Peyer's patch (tissue), 4 donors: ENCODE results near the gene ABCA12. TPM values are rescaled to one million over a fixed set of nuclear protein-coding genes. Genes with fewer than 3 reads are reported as not detected.
"Not testable (repeated sequence)": the region's sequence is repeated elsewhere in the genome, so short reads cannot be mapped to it uniquely, and the experiment has no call there.

Experiments used
- DNase-seq, 3 donors: peaks; one replicate each; pipeline ENCODE4 v3.0.0-alpha.2; 2017 to 2019
- H3K27ac ChIP-seq, 4 donors: fragments of 200-600 bp; sonication (generic); one replicate each; pipeline ENCODE4 v1.5.1; 2016 to 2019
- H3K27me3 ChIP-seq, 2 donors: fragments of 200-600 bp; sonication (generic); one replicate each; pipeline ENCODE4 v1.5.1; 2019
- H3K36me3 ChIP-seq, 3 donors: fragments of 200-600 bp; sonication (generic); one replicate each; pipeline ENCODE4 v1.5.1; 2016 to 2019
- H3K4me1 ChIP-seq, 4 donors: fragments of 200-600 bp; sonication (generic); one replicate each; pipeline ENCODE4 v1.5.1; 2016 to 2019
- H3K4me3 ChIP-seq, 4 donors: fragments of 200-600 bp; sonication (generic); 1 replicate in 3 of 4; 2 replicates in 1 of 4; pipeline ENCODE4 v1.5.1; 2016 to 2019; ENCODE audit warnings: mild to moderate bottlenecking in 1 of 4
- H3K9me3 ChIP-seq, 4 donors: fragments of 200-600 bp; sonication (generic); one replicate each; pipeline ENCODE4 v1.5.1; 2016 to 2019; ENCODE audit warnings: mild to moderate bottlenecking in 1 of 4
- CTCF ChIP-seq, 6 experiments: fragments of 450-650 bp in 4 of 6; fragments of 200-600 bp in 2 of 6; sonication (generic) in 1 of 6; IDR thresholded peaks; one replicate each; pipeline ENCODE4 v1.5.1; 2017 to 2019; ENCODE audit warnings: antibody characterized with exemption in 6 of 6, mild to moderate bottlenecking in 3 of 6, moderate library complexity in 1 of 6
- POLR2A ChIP-seq, 2 donors: fragments of 450-650 bp; IDR thresholded peaks; one replicate each; pipeline ENCODE4 v1.5.1; 2017; ENCODE audit warnings: antibody characterized with exemption in 2 of 2, mild to moderate bottlenecking in 2 of 2, moderate library complexity in 2 of 2
- total RNA-seq, 4 donors: library from RNA; depleted of rRNA; stranded (reverse); fragments of >200 nt; gene quantifications; one replicate each; pipeline ENCODE4 v1.1.0, GENCODE V29; 2016

ABCA12 gene
- total RNA-seq, result not detected

- TF ChIP-seq CTCF (IDR thresholded peaks at IDR 0.05) (no peak), POLR2A (IDR thresholded peaks at IDR 0.05) (no peak)
- Histone ChIP-seq H3K4me1 (no peaks in the 10 kb centered on the region), H3K4me3 (no peak within 1 kb of the TSS), H3K9me3 (no peaks in the 10 kb centered on the region), H3K27ac (no peak within 1 kb of the TSS), H3K27me3 (no peaks in the 10 kb centered on the region), H3K36me3 (no peaks in the 10 kb centered on the region)
- no peak for DNase-seq
These were observed at the start of gene ABCA12 for GRCh38 chr2:215138479-215138878. TSS of gene ABCA12 (minus strand) at chr2:215138626. CDS start at chr2:215138208, 418 bp downstream.

GRCh38 chr2:215188078-215188477, 49.7 kb upstream of the ABCA12 start:
- no peaks in the 10 kb centered on the region for H3K27me3 ChIP-seq
- DNase-seq, result no peak
- H3K27ac ChIP-seq, result no peak overlapping the region
- H3K9me3 ChIP-seq, result no peaks in the 10 kb centered on the region
- TF ChIP-seq CTCF (IDR thresholded peaks at IDR 0.05) (no peak), POLR2A (IDR thresholded peaks at IDR 0.05) (no peak)
- H3K4me1 ChIP-seq, result no peaks in the 10 kb centered on the region
- H3K36me3 ChIP-seq, result no peaks in the 10 kb centered on the region
- no peak overlapping the region for H3K4me3 ChIP-seq

GRCh38 chr2:215186021-215186420, 47.6 kb upstream of the ABCA12 start:
- H3K36me3 ChIP-seq, result no peaks in the 10 kb centered on the region
- no peaks in the 10 kb centered on the region for H3K9me3 ChIP-seq
- H3K4me3 ChIP-seq, result no peak overlapping the region
- TF ChIP-seq POLR2A (IDR thresholded peaks at IDR 0.05), result no peak
- no peak for TF ChIP-seq CTCF (IDR thresholded peaks at IDR 0.05)
- no peak overlapping the region for H3K27ac ChIP-seq
- no peaks in the 10 kb centered on the region for H3K27me3 ChIP-seq
- no peaks in the 10 kb centered on the region for H3K4me1 ChIP-seq
- no peak for DNase-seq

- Histone ChIP-seq H3K4me3 (no peak overlapping the region), H3K27ac (no peak overlapping the region), H3K4me1 (no peaks in the 10 kb centered on the region), H3K27me3 (no peaks in the 10 kb centered on the region), H3K9me3 (no peaks in the 10 kb centered on the region), H3K36me3 (no peaks in the 10 kb centered on the region)
- TF ChIP-seq CTCF (IDR thresholded peaks at IDR 0.05) (no peak), POLR2A (IDR thresholded peaks at IDR 0.05) (no peak)
- no peak for DNase-seq
These were observed 39.7 kb upstream of the ABCA12 start for GRCh38 chr2:215178121-215178520.

GRCh38 chr2:215171796-215172195, 33.4 kb upstream of the ABCA12 start:
- DNase-seq, result no peak
- no peak for TF ChIP-seq CTCF (IDR thresholded peaks at IDR 0.05)
- no peak for TF ChIP-seq POLR2A (IDR thresholded peaks at IDR 0.05)
- Histone ChIP-seq H3K27me3 (no peaks in the 10 kb centered on the region), H3K4me3 (no peak overlapping the region), H3K36me3 (no peaks in the 10 kb centered on the region), H3K27ac (no peak overlapping the region), H3K9me3 (no peaks in the 10 kb centered on the region), H3K4me1 (no peaks in the 10 kb centered on the region)

- TF ChIP-seq POLR2A (IDR thresholded peaks at IDR 0.05), result no peak
- no peak for TF ChIP-seq CTCF (IDR thresholded peaks at IDR 0.05)
- Histone ChIP-seq H3K27me3 (no peaks in the 10 kb centered on the region), H3K4me3 (peak overlapping the region in 1 of 4 donors; percentile 35), H3K9me3 (no peaks in the 10 kb centered on the region), H3K36me3 (no peaks in the 10 kb centered on the region), H3K27ac (no peak overlapping the region), H3K4me1 (no peaks in the 10 kb centered on the region)
- DNase-seq, result no peak
These were observed 32.7 kb upstream of the ABCA12 start for GRCh38 chr2:215171151-215171550.

- DNase-seq, H3K9me3 ChIP-seq, H3K27me3 ChIP-seq, H3K27ac ChIP-seq, H3K36me3 ChIP-seq, H3K4me3 ChIP-seq, H3K4me1 ChIP-seq: not testable (repeated sequence)
These were observed 28.1 kb upstream of the ABCA12 start for GRCh38 chr2:215166505-215166904.

GRCh38 chr2:215163319-215163718, 24.9 kb upstream of the ABCA12 start:
- H3K4me3 ChIP-seq, H3K27me3 ChIP-seq, H3K27ac ChIP-seq, H3K4me1 ChIP-seq, H3K9me3 ChIP-seq, DNase-seq, H3K36me3 ChIP-seq: not testable (repeated sequence)
